IPS DF 6.9 (cell line): ENCODE measurements around the gene KAZN.

ENCODE experiments used
- DNase-seq: peaks from one replicate; pipeline ENCODE4 v3.0.0-alpha.2; 2013; ENCODE audit warnings: low read depth, low spot score
- H3K27ac ChIP-seq: one replicate; pipeline ENCODE4 v1.5.1; 2013; ENCODE audit warnings: low read length, control low read depth
- H3K27me3 ChIP-seq: 2 replicates; pipeline ENCODE4 v1.6.1; 2013; ENCODE audit warnings: mild to moderate bottlenecking, low read length; ENCODE audit not compliant: control insufficient read depth, insufficient read depth
- H3K36me3 ChIP-seq: 2 replicates; pipeline ENCODE4 v1.6.1; 2013; ENCODE audit warnings: low read length; ENCODE audit not compliant: control insufficient read depth, insufficient read depth
- H3K4me1 ChIP-seq: 2 replicates; pipeline ENCODE4 v1.6.1; 2013; ENCODE audit warnings: low read length; ENCODE audit not compliant: control insufficient read depth, insufficient read depth
- H3K4me3 ChIP-seq: 2 replicates; pipeline ENCODE4 v1.5.1; 2013; ENCODE audit warnings: mild to moderate bottlenecking, low read length
- H3K9me3 ChIP-seq: 2 replicates; pipeline ENCODE4 v1.6.1; 2013; ENCODE audit warnings: low read length, inconsistent platforms; ENCODE audit not compliant: control insufficient read depth, insufficient read depth
- WGBS: extraction: QIAGEN DNeasy Blood & Tissue Kit; methylation state at CpG from one replicate; pipeline ENCODE4 v1.1.7; 2013; ENCODE audit warnings: mixed read lengths, missing lambda C conversion rate; ENCODE audit not compliant: insufficient read length, insufficient coverage; 5-methylcytosine and 5-hydroxymethylcytosine counted together

KAZN gene

GRCh38 chr1:14778898-14779865 is 180.7 kb downstream of the KAZN start:
- DNase-seq = no peak
- Histone ChIP-seq H3K4me3 (no peak overlapping the region), H3K36me3 (no peaks in the 10 kb centered on the region), H3K27me3 (no peaks in the 10 kb centered on the region), H3K4me1 (peaks cover 4% of the 10 kb centered on the region), H3K9me3 (no peaks in the 10 kb centered on the region), H3K27ac (no peak overlapping the region)
- no CpG with 5 or more reads among the region's 12 CpGs for whole genome bisulfite sequencing

GRCh38 chr1:14780271-14780670 is 181.8 kb downstream of the KAZN start:
- no CpG with 5 or more reads among the region's 2 CpGs for WGBS
- Histone ChIP-seq H3K36me3 (no peaks in the 10 kb centered on the region), H3K27me3 (no peaks in the 10 kb centered on the region), H3K4me3 (no peak overlapping the region), H3K9me3 (no peaks in the 10 kb centered on the region), H3K4me1 (peaks cover 4% of the 10 kb centered on the region), H3K27ac (no peak overlapping the region)
- DNase-seq = no peak

GRCh38 chr1:14781811-14782210 is 183.3 kb downstream of the KAZN start:
- Histone ChIP-seq H3K9me3 (no peaks in the 10 kb centered on the region), H3K27ac (no peak overlapping the region), H3K36me3 (no peaks in the 10 kb centered on the region), H3K27me3 (no peaks in the 10 kb centered on the region), H3K4me3 (no peak overlapping the region), H3K4me1 (peaks cover 4% of the 10 kb centered on the region)
- DNase-seq = no peak
- no CpG with 5 or more reads among the region's 5 CpGs for WGBS

GRCh38 chr1:14782741-14783591 is 184.5 kb downstream of the KAZN start:
- Histone ChIP-seq H3K9me3 (no peaks in the 10 kb centered on the region), H3K4me1 (peaks cover 4% of the 10 kb centered on the region), H3K27ac (no peak overlapping the region), H3K36me3 (no peaks in the 10 kb centered on the region), H3K27me3 (no peaks in the 10 kb centered on the region), H3K4me3 (no peak overlapping the region)
- DNase-seq = no peak
- WGBS = no CpG with 5 or more reads among the region's 8 CpGs

GRCh38 chr1:14783592-14783886 is 185.1 kb downstream of the KAZN start:
- no peak for DNase-seq
- whole genome bisulfite sequencing = no CpG with 5 or more reads among the region's 7 CpGs
- Histone ChIP-seq H3K36me3 (no peaks in the 10 kb centered on the region), H3K4me1 (peaks cover 4% of the 10 kb centered on the region), H3K27me3 (no peaks in the 10 kb centered on the region), H3K27ac (no peak overlapping the region), H3K4me3 (no peak overlapping the region), H3K9me3 (no peaks in the 10 kb centered on the region)

- no peak overlapping the region for H3K27ac ChIP-seq
- no peak overlapping the region for H3K4me3 ChIP-seq
- no peak for DNase-seq
- H3K9me3 ChIP-seq = no peaks in the 10 kb centered on the region
- no CpG with 5 or more reads among the region's 16 CpGs for WGBS
- no peaks in the 10 kb centered on the region for H3K27me3 ChIP-seq
- 0 out of 2 replicates have a peak, but pooled peaks cover 1% of the 10 kb centered on the region for H3K4me1 ChIP-seq
- no peaks in the 10 kb centered on the region for H3K36me3 ChIP-seq
These were observed 186.6 kb downstream of the KAZN start for GRCh38 chr1:14784790-14785773.

- Histone ChIP-seq H3K27me3 (no peaks in the 10 kb centered on the region), H3K4me1 (0 out of 2 replicates have a peak, but pooled peaks cover 1% of the 10 kb centered on the region), H3K9me3 (no peaks in the 10 kb centered on the region), H3K4me3 (no peak overlapping the region), H3K36me3 (no peaks in the 10 kb centered on the region), H3K27ac (no peak overlapping the region)
- WGBS = no CpG with 5 or more reads among the region's 9 CpGs
- no peak for DNase-seq
These were observed 187.7 kb downstream of the KAZN start for GRCh38 chr1:14786109-14786675.

- H3K27ac ChIP-seq = no peak overlapping the region
- H3K4me1 ChIP-seq = 0 out of 2 replicates have a peak, but pooled peaks cover 1% of the 10 kb centered on the region
These were observed 188.2 kb downstream of the KAZN start for GRCh38 chr1:14786681-14787080.

GRCh38 chr1:14787604-14788003 is 189.1 kb downstream of the KAZN start:
- H3K4me1 ChIP-seq = 0 out of 2 replicates have a peak, but pooled peaks cover 1% of the 10 kb centered on the region
- WGBS = no CpG with 5 or more reads among the region's 10 CpGs
- no peak overlapping the region for H3K4me3 ChIP-seq
- no peaks in the 10 kb centered on the region for H3K9me3 ChIP-seq
- no peak for DNase-seq
- H3K27me3 ChIP-seq = no peaks in the 10 kb centered on the region
- H3K36me3 ChIP-seq = no peaks in the 10 kb centered on the region
- no peak overlapping the region for H3K27ac ChIP-seq

More at GRCh38 chr1:14786681-14787080, 188.2 kb downstream of the KAZN start:
- Histone ChIP-seq H3K9me3 (no peaks in the 10 kb centered on the region), H3K36me3 (no peaks in the 10 kb centered on the region), H3K4me3 (no peak overlapping the region), H3K27me3 (no peaks in the 10 kb centered on the region)
- no CpG with 5 or more reads among the region's 1 CpG for WGBS
- DNase-seq = no peak
